NCI-H1930 (cell line): ENCODE results near the gene PUS1.

ENCODE experiments used
- DNase-seq, 2 experiments: peaks; one replicate each; lab custom pipeline; 2025; lab: John Stamatoyannopoulos, UW

Gene PUS1

GRCh38 chr12:131902332-131903241, 26.5 kb upstream of the PUS1 start:
- no peak for DNase-seq

- DNase-seq: no peak
These were observed 25.5 kb upstream of the PUS1 start for GRCh38 chr12:131903270-131904255.

DNA sequence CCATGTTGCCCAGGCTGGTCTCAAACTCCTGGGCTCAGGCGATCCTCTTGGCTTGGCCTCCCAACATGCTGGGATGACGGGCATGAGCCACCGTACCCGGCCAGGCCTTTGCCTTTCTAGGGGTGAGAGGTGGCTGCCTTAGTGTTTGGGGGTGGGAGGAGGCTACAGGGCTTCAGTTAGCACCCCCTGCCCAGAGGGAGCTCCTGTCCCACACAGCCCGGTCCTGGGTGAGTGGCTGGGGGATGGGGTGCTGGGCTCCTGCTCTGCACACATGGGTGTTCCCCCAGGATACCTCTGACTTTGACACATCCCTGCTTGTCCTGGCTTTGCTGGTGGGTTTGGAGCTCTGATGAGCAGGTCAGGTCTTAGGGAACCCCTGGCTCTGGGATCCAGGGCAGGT, 24.7 kb upstream of the PUS1 start:
- DNase-seq: no peak

DNA sequence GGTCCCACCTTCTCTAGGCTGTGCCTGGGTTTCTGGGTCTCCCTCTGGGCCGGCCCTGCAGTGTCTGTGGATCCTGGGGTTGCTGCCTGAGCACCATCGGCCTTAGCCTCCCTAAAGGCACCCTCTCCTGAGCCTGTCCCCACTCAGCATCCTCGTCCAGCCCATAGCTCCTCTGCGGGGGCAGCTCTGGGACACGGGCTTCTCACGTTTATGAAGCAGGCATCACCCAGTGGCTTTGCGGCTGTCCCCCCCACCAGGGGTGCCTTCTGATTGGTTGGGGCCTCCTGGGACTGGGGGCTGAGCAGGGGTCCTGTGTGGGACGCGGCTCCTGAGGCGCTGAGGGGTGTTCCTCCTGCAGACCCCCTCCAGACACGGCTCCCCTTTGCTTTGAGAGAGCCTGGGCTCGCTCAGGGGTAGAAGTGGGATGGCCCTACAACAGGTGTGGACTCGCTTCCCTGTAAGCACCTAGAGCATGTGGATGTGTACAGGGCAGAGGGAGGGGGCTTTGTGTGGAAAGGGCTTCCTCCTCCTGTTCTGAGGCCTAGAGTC, 23.9 kb upstream of the PUS1 start:
- no peak for DNase-seq

DNA sequence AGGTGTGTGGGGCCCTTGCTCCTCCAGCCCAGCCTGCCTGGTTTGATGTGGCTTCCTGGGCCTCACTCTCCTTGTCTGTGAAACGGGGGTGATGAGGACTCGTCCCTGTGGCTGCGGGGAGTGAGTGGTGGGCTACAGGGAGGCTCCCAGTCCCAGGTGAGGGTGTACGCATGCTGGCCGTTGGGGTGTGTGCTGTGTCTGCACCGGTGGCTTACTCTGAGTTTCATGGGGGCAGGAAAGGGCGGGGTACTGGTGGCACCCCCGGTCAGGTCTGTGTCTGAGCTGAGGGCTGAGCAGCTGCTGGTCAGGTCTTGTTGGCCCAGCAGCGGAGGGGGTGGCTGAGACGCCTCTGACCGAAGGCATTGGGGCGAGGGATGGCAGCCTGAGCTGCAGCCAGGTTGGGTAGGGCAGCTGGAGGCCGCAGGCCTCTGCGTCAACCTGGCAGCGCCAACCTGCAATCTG, 23.4 kb upstream of the PUS1 start:
- no peak for DNase-seq

GRCh38 chr12:131907379-131908091, 21.5 kb upstream of the PUS1 start:
- DNase-seq: no peak

- no peak for DNase-seq
These were observed 20.7 kb upstream of the PUS1 start for GRCh38 chr12:131908092-131909080.

GRCh38 chr12:131909081-131909751, 19.9 kb upstream of the PUS1 start:
- DNase-seq: no peak

DNA sequence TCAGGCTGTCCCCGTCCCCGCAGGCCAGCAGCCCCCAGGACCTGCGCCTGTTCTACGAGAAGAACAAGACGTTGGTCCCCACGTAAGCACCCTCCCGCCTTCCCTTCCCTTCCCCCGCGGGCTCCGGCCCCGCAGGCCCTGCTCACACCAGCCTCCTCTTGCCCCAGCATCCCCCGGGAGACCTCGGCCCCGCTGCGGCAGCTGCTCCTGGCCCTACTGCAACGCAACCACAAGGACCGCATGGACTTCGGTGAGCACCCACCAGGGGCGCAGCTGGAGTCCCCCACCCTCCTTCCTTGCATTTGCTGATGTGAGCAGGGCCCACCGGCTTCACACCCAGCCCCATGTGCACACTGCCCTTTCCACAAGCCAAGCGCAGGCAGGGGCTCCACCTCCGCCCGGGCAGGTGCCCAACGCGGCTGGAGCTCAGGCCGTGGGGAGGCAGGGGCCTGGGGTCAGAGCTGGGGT, 19.3 kb upstream of the PUS1 start:
- DNase-seq: no peak

GRCh38 chr12:131910302-131911027, 18.6 kb upstream of the PUS1 start:
- DNase-seq: no peak

- no peak for DNase-seq
These were observed 17.9 kb upstream of the PUS1 start for GRCh38 chr12:131911028-131911650.

DNA sequence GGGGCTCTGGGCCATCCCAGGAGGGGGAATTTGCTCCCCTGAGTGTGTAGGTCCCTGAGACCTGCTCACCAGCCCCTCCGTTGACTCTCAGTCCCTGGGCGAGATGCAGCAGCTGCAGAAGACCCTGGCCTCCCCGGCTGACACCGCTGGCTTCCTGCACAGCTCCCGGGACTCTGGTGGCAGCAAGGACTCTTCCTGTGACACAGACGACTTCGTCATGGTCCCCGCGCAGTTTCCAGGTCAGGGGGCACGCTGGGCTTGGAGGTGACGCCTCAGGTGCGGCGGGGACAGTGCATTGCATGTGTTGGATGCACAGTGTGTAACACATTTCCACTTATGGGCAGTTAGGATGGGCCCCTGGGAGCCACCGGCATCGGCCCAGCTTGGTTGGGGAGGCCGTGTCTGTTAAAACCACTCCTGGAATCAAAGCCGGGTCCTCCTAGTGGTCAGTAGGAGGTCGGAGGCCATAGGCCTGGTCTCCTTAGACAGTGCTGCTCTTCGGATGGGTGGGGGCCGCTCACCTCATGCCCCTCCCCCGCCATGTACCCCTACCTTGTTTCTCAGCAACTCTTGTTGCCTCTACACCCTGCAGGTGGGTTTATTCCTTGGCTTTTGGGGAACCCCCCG, 17.1 kb upstream of the PUS1 start:
- DNase-seq: no peak

DNA sequence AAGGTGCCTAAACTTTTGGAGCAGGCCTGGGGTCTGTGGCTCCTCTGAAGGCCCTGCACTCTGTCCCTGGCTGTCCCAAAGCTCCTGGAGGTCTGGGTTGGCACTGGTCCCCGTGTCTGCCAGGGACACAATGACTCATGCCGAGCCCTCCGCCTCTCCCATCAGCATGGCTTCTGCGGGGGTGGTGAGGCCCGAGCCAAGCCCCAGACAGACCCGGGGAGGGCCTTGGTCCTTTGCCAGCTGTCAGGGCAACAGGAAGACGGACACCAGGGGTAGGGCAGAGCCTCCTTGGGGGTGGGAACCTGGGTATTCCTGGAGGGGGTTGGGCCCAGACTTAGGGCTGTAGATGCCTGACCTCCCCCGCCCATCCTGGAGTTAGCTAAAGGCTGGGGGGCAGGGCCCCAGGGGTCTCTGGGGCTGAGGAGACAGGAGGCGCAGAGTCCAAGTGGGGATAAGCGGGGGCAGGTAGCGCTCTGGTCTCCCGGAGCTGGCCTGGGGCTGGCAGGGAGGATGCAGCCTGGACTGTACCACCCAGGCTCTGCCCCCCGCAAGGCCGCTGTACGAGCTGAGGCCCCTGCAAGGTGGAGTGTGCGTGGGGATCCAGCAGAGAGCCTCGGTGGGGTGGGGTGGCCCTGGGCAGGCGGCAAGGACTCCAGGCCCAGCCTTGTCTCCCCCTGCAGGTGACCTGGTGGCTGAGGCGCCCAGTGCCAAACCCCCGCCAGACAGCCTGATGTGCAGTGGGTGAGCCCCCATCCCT, 16.4 kb upstream of the PUS1 start:
- no peak for DNase-seq

- no peak for DNase-seq
These were observed 15.4 kb upstream of the PUS1 start for GRCh38 chr12:131913666-131914065.

DNA sequence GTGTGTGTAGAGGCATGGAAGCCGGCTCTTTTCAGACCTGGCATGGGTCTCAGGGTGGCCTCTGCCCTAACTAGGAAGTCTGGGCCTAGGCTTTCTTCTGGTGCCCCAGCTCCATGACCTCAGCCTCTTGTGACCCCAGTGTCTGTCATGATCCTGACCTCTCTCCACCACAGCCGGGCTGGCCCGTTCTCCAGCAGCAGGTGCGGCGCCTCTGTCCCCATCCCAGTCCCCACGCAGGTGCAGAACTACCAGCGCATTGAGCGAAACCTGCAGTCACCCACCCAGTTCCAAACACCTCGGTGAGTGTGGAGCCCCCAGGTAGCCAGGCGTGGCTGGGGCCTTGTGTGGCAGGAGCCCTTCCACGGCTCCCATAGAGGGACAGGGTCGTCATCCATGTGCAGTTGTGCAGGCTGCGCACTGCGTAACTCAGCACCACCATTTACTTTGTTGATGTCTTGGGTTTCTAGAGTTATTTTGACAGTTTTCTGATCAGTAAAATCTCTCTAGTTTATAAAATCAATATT, 14.8 kb upstream of the PUS1 start:
- no peak for DNase-seq

DNA sequence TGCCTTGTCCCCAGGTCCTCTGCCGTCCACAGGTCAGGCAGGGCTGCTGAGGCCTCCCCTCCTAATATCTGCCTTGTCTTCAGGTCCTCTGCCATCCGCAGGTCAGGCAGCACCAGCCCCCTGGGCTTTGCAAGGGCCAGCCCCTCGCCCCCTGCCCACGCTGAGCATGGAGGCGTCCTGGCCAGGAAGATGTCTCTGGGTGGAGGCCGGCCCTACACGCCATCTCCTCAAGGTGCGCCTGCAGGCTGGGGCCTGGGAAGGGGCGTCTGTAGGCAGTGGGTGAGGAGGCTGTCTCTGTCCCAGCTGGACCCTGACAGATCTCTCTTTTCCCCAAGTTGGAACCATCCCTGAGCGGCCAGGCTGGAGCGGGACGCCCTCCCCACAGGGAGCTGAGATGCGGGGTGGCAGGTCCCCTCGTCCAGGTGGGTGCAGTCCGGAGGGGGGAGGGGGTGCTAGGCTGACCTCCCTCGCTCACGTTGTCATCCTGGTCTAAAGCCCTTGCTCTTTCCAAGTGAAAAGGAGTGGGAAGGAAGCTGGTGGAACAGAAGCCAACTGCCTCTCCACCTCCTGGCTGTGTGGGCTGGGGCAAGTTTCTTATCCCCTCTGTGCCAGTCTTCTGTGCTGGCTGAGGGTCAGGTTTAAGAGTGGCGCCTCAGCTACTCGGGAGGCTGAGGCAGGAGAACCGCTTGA, 13.9 kb upstream of the PUS1 start:
- DNase-seq: no peak
